Trophoblast cell (in vitro differentiated cells and primary cell): Measurements from ENCODE around the gene PLXND1.
A peak's percentile ranks its signal among the peaks of the same experiment; 100 is the strongest.
"Not testable (repeated sequence)": the region's sequence is repeated elsewhere in the genome, so short reads cannot be mapped to it uniquely, and the experiment has no call there.

Experiments used
- DNase-seq, 2 donors: peaks; one replicate each; pipeline ENCODE4 v3.0.0-alpha.2; 2016
- H2AFZ ChIP-seq: 2 replicates; pipeline ENCODE4 v1.6.1; 2013; ENCODE audit warnings: low read length, moderate library complexity, mild to moderate bottlenecking; ENCODE audit not compliant: insufficient read depth, poor library complexity
- H2AK5ac ChIP-seq: 2 replicates; pipeline ENCODE4 v1.6.1; 2013; ENCODE audit warnings: mild to moderate bottlenecking, low read length
- H2BK120ac ChIP-seq: 2 replicates; pipeline ENCODE4 v1.6.1; 2013; ENCODE audit warnings: low read length, mild to moderate bottlenecking, moderate library complexity; ENCODE audit not compliant: insufficient read depth, poor library complexity
- H2BK12ac ChIP-seq: 2 replicates; pipeline ENCODE4 v1.6.1; 2013; ENCODE audit warnings: mild to moderate bottlenecking, low read length, moderate library complexity
- H2BK5ac ChIP-seq: 2 replicates; pipeline ENCODE4 v1.6.1; 2013; ENCODE audit warnings: low read length, low read depth, moderate library complexity, mild to moderate bottlenecking; ENCODE audit not compliant: poor library complexity
- H3K14ac ChIP-seq: 2 replicates; pipeline ENCODE4 v1.6.1; 2013; ENCODE audit warnings: mild to moderate bottlenecking, low read length
- H3K18ac ChIP-seq: 2 replicates; pipeline ENCODE4 v1.6.1; 2013; ENCODE audit warnings: mild to moderate bottlenecking, low read length
- H3K23ac ChIP-seq: 2 replicates; pipeline ENCODE4 v1.6.1; 2013; ENCODE audit warnings: low read length
- H3K27ac ChIP-seq: 2 replicates; pipeline ENCODE4 v1.5.1; 2013; ENCODE audit warnings: low read depth, mild to moderate bottlenecking, inconsistent platforms, low read length, moderate library complexity
- H3K27me3 ChIP-seq: 2 replicates; pipeline ENCODE4 v1.6.1; 2013; ENCODE audit warnings: inconsistent platforms, mild to moderate bottlenecking, low read length, moderate library complexity; ENCODE audit not compliant: insufficient read depth
- H3K36me3 ChIP-seq, 2 experiments: 1 replicate in 1 of 2; 2 replicates in 1 of 2; pipeline ENCODE4 v1.6.1; 2013; ENCODE audit warnings: low read length in 2 of 2, mild to moderate bottlenecking in 2 of 2, moderate library complexity in 1 of 2; ENCODE audit not compliant: insufficient read depth in 2 of 2, control insufficient read depth in 1 of 2
- H3K4ac ChIP-seq: 2 replicates; pipeline ENCODE4 v1.6.1; 2013; ENCODE audit warnings: low read depth, mild to moderate bottlenecking, low read length, moderate library complexity
- H3K4me1 ChIP-seq, 2 experiments: 1 replicate in 1 of 2; 2 replicates in 1 of 2; pipeline ENCODE4 v1.6.1; 2013; ENCODE audit warnings: low read length in 2 of 2, mild to moderate bottlenecking in 2 of 2, moderate library complexity in 1 of 2; ENCODE audit not compliant: insufficient read depth in 2 of 2, control insufficient read depth in 1 of 2
- H3K4me2 ChIP-seq: 2 replicates; pipeline ENCODE4 v1.6.1; 2013; ENCODE audit warnings: inconsistent platforms, mild to moderate bottlenecking, low read length, moderate library complexity
- H3K4me3 ChIP-seq: 2 replicates; pipeline ENCODE4 v1.5.1; 2013; ENCODE audit warnings: mild to moderate bottlenecking, low read depth, low read length, inconsistent platforms
- H3K79me1 ChIP-seq: one replicate; pipeline ENCODE4 v1.6.1; 2013; ENCODE audit warnings: low read length
- H3K79me2 ChIP-seq: 2 replicates; pipeline ENCODE4 v1.6.1; 2013; ENCODE audit warnings: low read length, mild to moderate bottlenecking; ENCODE audit not compliant: control insufficient read depth, insufficient read depth, poor library complexity
- H3K9ac ChIP-seq: 2 replicates; pipeline ENCODE4 v1.6.1; 2013; ENCODE audit warnings: mild to moderate bottlenecking, low read length
- H3K9me3 ChIP-seq: 2 replicates; pipeline ENCODE4 v1.6.1; 2013; ENCODE audit warnings: low read depth, mild to moderate bottlenecking, control low read depth, inconsistent platforms, low read length; ENCODE audit not compliant: insufficient read depth
- H4K12ac ChIP-seq: 2 replicates; pipeline ENCODE4 v1.6.1; 2013; ENCODE audit warnings: low read depth, mild to moderate bottlenecking, low read length, moderate library complexity
- H4K8ac ChIP-seq: 2 replicates; pipeline ENCODE4 v1.6.1; 2013; ENCODE audit warnings: low read depth, mild to moderate bottlenecking, low read length, moderate library complexity
- H4K91ac ChIP-seq: one replicate; pipeline ENCODE4 v1.6.1; 2013; ENCODE audit warnings: low read depth, mild to moderate bottlenecking, low read length, moderate library complexity
- WGBS: extraction: QIAGEN DNeasy Blood & Tissue Kit; methylation state at CpG from one replicate; pipeline ENCODE4 v1.1.7; 2013; ENCODE audit warnings: missing lambda C conversion rate; ENCODE audit not compliant: insufficient read length, insufficient coverage; ENCODE audit errors: extremely low coverage; 5-methylcytosine and 5-hydroxymethylcytosine counted together

Gene PLXND1

GRCh38 chr3:129545951-129546350, 60.5 kb downstream of the PLXND1 start:
- H3K4me2 ChIP-seq, H4K91ac ChIP-seq, H2AK5ac ChIP-seq, H3K79me2 ChIP-seq, H2BK5ac ChIP-seq, H3K27ac ChIP-seq, H3K14ac ChIP-seq, DNase-seq, H3K27me3 ChIP-seq, H2BK120ac ChIP-seq, H3K23ac ChIP-seq, H3K9me3 ChIP-seq, H4K12ac ChIP-seq, H2BK12ac ChIP-seq, H3K36me3 ChIP-seq, H3K18ac ChIP-seq, H2AFZ ChIP-seq, H3K4me3 ChIP-seq, H3K4ac ChIP-seq, H3K9ac ChIP-seq, H4K8ac ChIP-seq: not testable (repeated sequence)
- peaks cover 14 to 16% of the 10 kb centered on the region in 2 experiments for H3K4me1 ChIP-seq
- no CpG with 5 or more reads among the region's 3 CpGs for WGBS
- peaks cover 13% of the 10 kb centered on the region for H3K79me1 ChIP-seq

- Histone ChIP-seq H3K4me1 (peaks cover 5 to 7% of the 10 kb centered on the region in 2 experiments), H3K27ac (no peak overlapping the region), H2AFZ (no peak overlapping the region), H3K9ac (no peak overlapping the region), H2BK5ac (no peak overlapping the region), H3K14ac (no peak overlapping the region), H3K36me3 (no peaks in the 10 kb centered on the region), H3K27me3 (no peaks in the 10 kb centered on the region), H2AK5ac (no peak overlapping the region), H3K18ac (no peak overlapping the region), H3K23ac (no peak overlapping the region), H3K9me3 (no peaks in the 10 kb centered on the region), H2BK12ac (no peak overlapping the region), H4K12ac (no peak overlapping the region), H3K4me3 (no peak overlapping the region), H4K91ac (peak overlapping the region; percentile 3), H3K4ac (no peak overlapping the region), H3K79me1 (peaks cover 10% of the 10 kb centered on the region), H2BK120ac (no peak overlapping the region), H3K4me2 (no peak overlapping the region), H4K8ac (no peak overlapping the region), H3K79me2 (peaks cover under 1% of the 10 kb centered on the region)
- DNase-seq: no peak
- no CpG with 5 or more reads among the region's 9 CpGs for WGBS
Measured at GRCh38 chr3:129543999-129544398, 62.5 kb downstream of the PLXND1 start.

GRCh38 chr3:129543156-129543790, 63.2 kb downstream of the PLXND1 start, which contains the start of gene H1-8:
Gene H1-8 (plus strand): TSS chr3:129543175. CDS start chr3:129543219, 44 bp downstream.
- Histone ChIP-seq H3K79me1 (peaks cover 4% of the 10 kb centered on the region), H2AK5ac (no peak within 1 kb of the TSS), H3K4me2 (no peak within 1 kb of the TSS), H4K91ac (no peak within 1 kb of the TSS), H3K14ac (no peak within 1 kb of the TSS), H4K8ac (no peak within 1 kb of the TSS), H3K4ac (no peak within 1 kb of the TSS), H2BK5ac (no peak within 1 kb of the TSS), H3K23ac (no peak within 1 kb of the TSS), H3K18ac (no peak within 1 kb of the TSS), H2BK120ac (no peak within 1 kb of the TSS), H4K12ac (no peak within 1 kb of the TSS), H3K9me3 (no peaks in the 10 kb centered on the region), H3K79me2 (no peaks in the 10 kb centered on the region), H3K27ac (no peak within 1 kb of the TSS), H3K4me1 (no peaks in the 10 kb centered on the region), H3K4me3 (no peak within 1 kb of the TSS), H2AFZ (no peak within 1 kb of the TSS), H3K27me3 (no peaks in the 10 kb centered on the region), H3K36me3 (no peaks in the 10 kb centered on the region), H3K9ac (no peak within 1 kb of the TSS), H2BK12ac (no peak within 1 kb of the TSS)
- no peak for DNase-seq
- no CpG with 5 or more reads among the region's 16 CpGs for WGBS

GRCh38 chr3:129542747-129543146, 63.7 kb downstream of the PLXND1 start:
- Histone ChIP-seq H4K91ac (no peak overlapping the region), H2AK5ac (no peak overlapping the region), H3K27ac (no peak overlapping the region), H3K14ac (no peak overlapping the region), H2BK5ac (no peak overlapping the region), H2BK120ac (no peak overlapping the region), H2BK12ac (no peak overlapping the region), H3K23ac (no peak overlapping the region), H3K4me1 (no peaks in the 10 kb centered on the region), H4K12ac (no peak overlapping the region), H3K79me2 (no peaks in the 10 kb centered on the region), H3K79me1 (peaks cover 4% of the 10 kb centered on the region), H3K9me3 (no peaks in the 10 kb centered on the region), H4K8ac (no peak overlapping the region), H3K4me2 (no peak overlapping the region), H3K9ac (no peak overlapping the region), H2AFZ (no peak overlapping the region), H3K36me3 (no peaks in the 10 kb centered on the region), H3K27me3 (no peaks in the 10 kb centered on the region), H3K4ac (no peak overlapping the region), H3K4me3 (no peak overlapping the region), H3K18ac (no peak overlapping the region)
- no CpG with 5 or more reads among the region's 5 CpGs for WGBS
- DNase-seq: no peak
